Fibroblast of skin of left quadriceps (primary cell): Measurements from ENCODE around the gene PRDM16.
"Not testable (repeated sequence)": the region's sequence is repeated elsewhere in the genome, so short reads cannot be mapped to it uniquely, and the experiment has no call there.

ENCODE experiments used
- DNase-seq, 2 experiments: peaks; one replicate each; pipeline ENCODE4 v3.0.0-alpha.2; 2013; ENCODE audit warnings: low read depth in 2 of 2

The PRDM16 gene

GRCh38 chr1:3082051-3082450 lies 13.0 kb downstream of the PRDM16 start:
- DNase-seq: no peak

- no peak for DNase-seq
These were observed 13.8 kb downstream of the PRDM16 start for GRCh38 chr1:3082571-3083516.

- DNase-seq: no peak
These were observed 15.2 kb downstream of the PRDM16 start for GRCh38 chr1:3084154-3084553.

GRCh38 chr1:3084726-3085125 lies 15.7 kb downstream of the PRDM16 start:
- DNase-seq: no peak

GRCh38 chr1:3085721-3086120 lies 16.7 kb downstream of the PRDM16 start:
- no peak for DNase-seq

GRCh38 chr1:3086272-3086974 lies 17.4 kb downstream of the PRDM16 start:
- no peak for DNase-seq

- no peak for DNase-seq
These were observed 18.0 kb downstream of the PRDM16 start for GRCh38 chr1:3087049-3087448.

GRCh38 chr1:3087946-3088668 lies 19.1 kb downstream of the PRDM16 start:
- not testable (repeated sequence) for DNase-seq

GRCh38 chr1:3089490-3089889 lies 20.5 kb downstream of the PRDM16 start:
- DNase-seq: no peak

GRCh38 chr1:3091334-3091733 lies 22.3 kb downstream of the PRDM16 start:
- DNase-seq: no peak

- no peak for DNase-seq
These were observed 23.5 kb downstream of the PRDM16 start for GRCh38 chr1:3092530-3092929.

GRCh38 chr1:3093898-3094626 lies 25.1 kb downstream of the PRDM16 start:
- DNase-seq: no peak

- DNase-seq: no peak
These were observed 26.1 kb downstream of the PRDM16 start for GRCh38 chr1:3094863-3095780.

GRCh38 chr1:3096345-3096744 lies 27.3 kb downstream of the PRDM16 start:
- no peak for DNase-seq

GRCh38 chr1:3097231-3097630 lies 28.2 kb downstream of the PRDM16 start:
- DNase-seq: no peak

GRCh38 chr1:3097861-3098260 lies 28.9 kb downstream of the PRDM16 start:
- no peak for DNase-seq

- DNase-seq: no peak
These were observed 30.9 kb downstream of the PRDM16 start for GRCh38 chr1:3099861-3100260.

GRCh38 chr1:3101124-3101939 lies 32.3 kb downstream of the PRDM16 start:
- no peak for DNase-seq

- no peak for DNase-seq
These were observed 33.6 kb downstream of the PRDM16 start for GRCh38 chr1:3102641-3103040.
